Measurements from ENCODE around the gene AKAP8L. TPM values are rescaled to one million over a fixed set of nuclear protein-coding genes. Genes with fewer than 3 reads are reported as not detected.
A peak's percentile ranks its signal among the peaks of the same experiment; 100 is the strongest.

AKAP8L gene
- total RNA-seq, 1 donor from 2014 or later: 79.8 TPM

DNA sequence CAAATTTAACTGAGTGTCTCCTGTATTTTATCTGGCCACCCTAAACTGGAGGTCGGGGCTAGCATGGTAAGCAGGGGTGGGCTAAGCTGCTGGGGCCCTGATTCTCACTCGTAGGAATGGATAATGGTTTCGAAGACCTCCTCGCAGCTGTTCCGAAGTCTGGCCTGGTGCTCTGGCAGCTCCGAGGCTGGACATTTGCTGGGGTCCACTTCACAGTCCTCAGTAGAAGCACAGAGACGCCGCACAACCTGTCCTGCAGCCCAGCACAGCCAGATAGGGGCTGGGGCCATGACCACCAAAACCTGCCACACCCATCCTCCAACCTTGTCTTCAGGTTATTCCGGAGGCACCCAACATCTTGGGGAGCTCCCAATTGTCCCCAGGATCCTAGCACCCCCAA lies 37.2 kb upstream of the AKAP8L start:
- H3K4me3 ChIP-seq (ENCODE audit: low read depth, low read length): no peak overlapping the region
- H3K36me3 ChIP-seq (ENCODE audit: control insufficient read depth, insufficient read depth, low read length): no peaks in the 10 kb centered on the region
- TF ChIP-seq CTCF (IDR thresholded peaks at IDR 0.05; ENCODE audit: insufficient read depth, low read length, poor library complexity, severe bottlenecking): no peak
- peaks cover 52% of the 10 kb centered on the region for H3K27me3 ChIP-seq (ENCODE audit: control insufficient read depth, insufficient read depth, low read length)
- DNase-seq (ENCODE audit: low read depth): no peak

DNA sequence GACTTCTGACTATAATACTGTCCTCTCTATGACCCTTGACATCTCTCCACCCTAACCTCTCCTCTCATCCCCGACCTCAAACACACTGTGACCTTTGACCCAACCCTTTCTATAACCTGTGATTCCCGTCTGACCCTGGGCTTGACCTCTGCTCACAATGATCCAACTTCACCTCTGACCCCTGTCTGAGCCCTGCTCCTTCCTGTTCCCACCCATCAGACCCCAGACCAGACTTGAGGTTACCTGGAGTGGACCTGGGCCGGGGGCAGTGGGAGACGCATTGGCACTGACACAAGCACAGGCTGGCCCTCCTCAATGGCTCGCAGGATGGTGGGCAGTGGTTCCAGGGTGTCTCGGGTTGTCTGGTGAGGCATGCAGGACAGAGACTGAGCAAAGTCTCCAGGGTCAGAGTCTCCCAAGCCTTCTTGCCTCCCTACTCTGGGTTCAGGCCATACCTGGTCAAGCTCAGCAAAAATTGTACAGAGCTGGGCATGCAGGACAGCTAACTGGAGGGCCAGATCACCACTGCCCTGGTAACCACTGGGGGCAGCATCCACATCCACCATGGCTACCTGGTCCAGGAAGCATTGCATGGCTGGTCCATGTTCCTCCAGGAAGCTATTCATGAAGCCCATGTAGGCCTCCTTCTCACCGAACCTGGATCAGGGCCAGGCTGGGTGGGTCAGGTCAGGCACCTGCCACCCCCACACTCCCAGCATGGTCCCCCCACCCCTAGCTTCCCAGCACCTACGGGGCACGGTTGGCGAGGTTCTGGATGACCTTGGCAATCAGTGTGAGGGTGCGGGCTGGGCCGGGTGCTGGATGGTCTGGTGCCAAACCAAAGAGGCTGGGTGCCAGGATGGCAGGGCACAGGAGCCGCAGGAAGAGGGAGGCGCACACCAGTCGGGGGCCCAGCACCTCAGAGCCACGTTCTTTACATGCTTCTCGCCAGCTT lies 35.4 kb upstream of the AKAP8L start:
- DNase-seq (ENCODE audit: low read depth): no peak

DNA sequence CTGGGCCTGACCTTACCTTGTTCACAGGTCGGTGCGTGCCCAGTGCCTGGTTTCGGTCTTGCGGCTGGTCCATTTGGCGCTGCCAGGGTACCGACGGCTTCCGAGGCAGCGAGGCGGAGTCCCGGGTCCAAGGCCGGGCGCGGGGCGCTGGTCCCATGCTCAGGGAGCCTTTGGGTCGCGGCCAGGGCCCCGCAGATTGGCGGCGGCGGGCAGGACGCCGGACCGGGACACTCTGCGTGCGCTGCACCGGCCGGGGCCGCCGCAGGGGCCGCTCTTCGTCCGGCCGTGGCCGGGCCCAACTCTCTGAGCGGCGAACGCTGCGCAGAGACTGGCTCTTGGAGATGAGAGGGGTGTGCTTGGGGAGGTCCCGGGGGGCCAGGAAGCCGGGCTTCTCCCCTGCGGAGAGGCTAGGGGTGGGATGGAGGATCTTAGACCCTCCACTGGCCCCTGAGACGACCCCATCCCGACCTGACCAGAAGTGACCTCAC lies 34.3 kb upstream of the AKAP8L start:
- Histone ChIP-seq H3K27me3 (ENCODE audit: control insufficient read depth, insufficient read depth, low read length) (peaks cover 39% of the 10 kb centered on the region), H3K36me3 (ENCODE audit: control insufficient read depth, insufficient read depth, low read length) (no peaks in the 10 kb centered on the region), H3K4me3 (ENCODE audit: low read depth, low read length) (peak overlapping the region; percentile 33)
- peak; percentile 19 for TF ChIP-seq CTCF (IDR thresholded peaks at IDR 0.05; ENCODE audit: insufficient read depth, low read length, poor library complexity, severe bottlenecking)
- DNase-seq (ENCODE audit: low read depth): no peak

More for the DNA sequence above, 35.4 kb upstream of the AKAP8L start:
- no peaks in the 10 kb centered on the region for H3K36me3 ChIP-seq (ENCODE audit: control insufficient read depth, insufficient read depth, low read length)
- peak; percentile 30 for TF ChIP-seq CTCF (IDR thresholded peaks at IDR 0.05; ENCODE audit: insufficient read depth, low read length, poor library complexity, severe bottlenecking)
- H3K27me3 ChIP-seq (ENCODE audit: control insufficient read depth, insufficient read depth, low read length): peaks cover 43% of the 10 kb centered on the region
- H3K4me3 ChIP-seq (ENCODE audit: low read depth, low read length): no peak overlapping the region

DNA sequence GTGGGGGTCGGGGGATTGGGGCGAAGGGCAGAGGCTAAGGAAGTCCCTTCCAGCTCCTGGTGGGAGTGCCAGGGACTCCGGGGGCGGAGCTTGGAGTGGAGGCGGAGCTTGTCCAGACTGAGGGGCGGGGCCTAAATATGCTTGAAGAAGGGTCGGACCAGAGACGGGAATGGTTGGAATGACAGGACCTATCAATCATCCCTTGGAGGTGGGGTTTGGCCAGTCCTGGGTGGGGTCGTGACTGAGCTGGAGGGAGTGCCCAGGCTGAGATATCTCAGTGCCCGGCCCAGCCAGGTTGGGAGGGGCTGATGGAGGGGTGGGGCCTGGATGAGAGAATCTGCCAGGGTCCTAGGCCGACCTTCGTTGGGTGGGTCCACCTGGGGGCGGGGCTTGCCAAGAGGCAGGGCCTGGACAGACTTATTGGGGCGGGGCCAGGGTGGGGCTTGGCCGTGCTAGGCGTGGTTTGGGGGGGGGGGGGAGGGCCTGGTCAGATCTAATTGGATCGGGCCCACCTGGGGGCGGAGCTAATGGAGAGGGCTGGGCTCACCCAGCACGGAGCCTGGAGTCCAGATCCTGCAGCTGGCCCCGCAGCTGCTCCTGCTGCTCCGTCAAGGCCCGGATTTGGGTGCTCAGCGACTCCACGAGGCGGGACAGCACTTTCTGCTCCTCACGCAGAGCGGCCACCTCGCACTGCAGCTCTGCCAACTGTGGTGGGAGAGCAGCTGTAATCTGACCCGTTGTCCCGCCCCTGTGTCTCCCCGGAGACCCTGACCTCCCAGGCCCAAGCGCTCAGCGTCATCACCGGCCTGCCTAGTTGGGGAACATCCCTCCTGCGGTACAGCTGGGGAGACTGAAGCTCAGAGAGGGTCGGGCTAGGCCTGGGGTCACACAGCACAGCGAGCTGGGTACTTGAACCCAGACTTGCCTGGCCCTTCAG lies 33.6 kb upstream of the AKAP8L start:
- no peak for TF ChIP-seq CTCF (IDR thresholded peaks at IDR 0.05; ENCODE audit: insufficient read depth, low read length, poor library complexity, severe bottlenecking)
- no peaks in the 10 kb centered on the region for H3K36me3 ChIP-seq (ENCODE audit: control insufficient read depth, insufficient read depth, low read length)
- peak; percentile 63 for DNase-seq (ENCODE audit: low read depth)
- H3K4me3 ChIP-seq (ENCODE audit: low read depth, low read length): peak overlapping the region; percentile 33
- H3K27me3 ChIP-seq (ENCODE audit: control insufficient read depth, insufficient read depth, low read length): peaks cover 33% of the 10 kb centered on the region

DNA sequence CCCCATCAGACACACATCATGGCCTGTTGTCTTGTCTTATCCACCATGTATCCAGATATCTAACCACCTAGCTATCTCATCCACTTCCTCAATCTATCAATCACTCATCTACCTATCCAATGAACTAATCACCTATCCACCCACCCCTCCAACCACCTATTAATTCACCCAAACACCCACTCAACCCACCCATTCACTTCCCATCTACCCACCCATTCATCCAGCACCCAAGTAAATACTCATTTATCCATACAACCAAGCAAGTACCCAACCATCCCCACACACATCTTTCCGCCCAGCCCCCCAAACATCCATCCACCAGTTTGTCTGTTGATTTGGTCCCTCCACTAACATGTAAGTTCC lies 31.7 kb upstream of the AKAP8L start:
- no peaks in the 10 kb centered on the region for H3K36me3 ChIP-seq (ENCODE audit: control insufficient read depth, insufficient read depth, low read length)
- TF ChIP-seq CTCF (IDR thresholded peaks at IDR 0.05; ENCODE audit: insufficient read depth, low read length, poor library complexity, severe bottlenecking): no peak
- no peak for DNase-seq (ENCODE audit: low read depth)

More for the DNA sequence above, 31.7 kb upstream of the AKAP8L start:
- Histone ChIP-seq H3K27me3 (ENCODE audit: control insufficient read depth, insufficient read depth, low read length) (peaks cover 15% of the 10 kb centered on the region), H3K4me3 (ENCODE audit: low read depth, low read length) (no peak overlapping the region)

All from kidney epithelial cell (primary cell).